DOHH2 (cell line): Measurements from ENCODE around the gene LIF.

Source experiments
- CTCF ChIP-seq: fragments of 200-600 bp; sonication (generic); IDR thresholded peaks from one replicate; pipeline ENCODE4 v1.5.1; 2014; ENCODE audit warnings: antibody characterized with exemption, mild to moderate bottlenecking, low read depth, low read length; ENCODE audit not compliant: poor library complexity, severe bottlenecking
- EZH2phosphoT487 ChIP-seq: fragments of 200-600 bp; sonication (generic); IDR thresholded peaks from 2 replicates; pipeline ENCODE4 v1.6.1; 2017; ENCODE audit warnings: borderline replicate concordance, mild to moderate bottlenecking, antibody characterized with exemption, low read length, moderate library complexity, mixed read lengths

- TF ChIP-seq CTCF = no peak
- no peak for TF ChIP-seq EZH2phosphoT487
Measured at GRCh38 chr22:30202531-30203006, 44.0 kb downstream of the LIF start.
